Mesendoderm (in vitro differentiated cells): ENCODE measurements around the gene CNPY4.

Source experiments
- DNase-seq: peaks from one replicate; pipeline ENCODE4 v3.0.0; 2013
- H2AK5ac ChIP-seq: 2 replicates; pipeline ENCODE4 v1.6.1; 2013; ENCODE audit warnings: low read length, inconsistent platforms
- H2BK120ac ChIP-seq: 2 replicates; pipeline ENCODE4 v1.6.1; 2013; ENCODE audit warnings: low read depth, mild to moderate bottlenecking, low read length, moderate library complexity, mixed read lengths
- H2BK15ac ChIP-seq: replicated peaks from 2 replicates; pipeline ENCODE4 v1.6.1; 2013; ENCODE audit warnings: low read depth, mild to moderate bottlenecking, moderate library complexity
- H2BK5ac ChIP-seq: 2 replicates; pipeline ENCODE4 v1.6.1; 2013; ENCODE audit warnings: low read length, inconsistent platforms
- H3K18ac ChIP-seq: 2 replicates; pipeline ENCODE4 v1.6.1; 2013; ENCODE audit warnings: mild to moderate bottlenecking, low read length, mixed read lengths
- H3K23ac ChIP-seq: one replicate; pipeline ENCODE4 v1.6.1; 2013; ENCODE audit warnings: low read length
- H3K27ac ChIP-seq: 2 replicates; pipeline ENCODE4 v1.5.1; 2013; ENCODE audit warnings: low read depth, mild to moderate bottlenecking, inconsistent platforms, low read length, moderate library complexity
- H3K27me3 ChIP-seq: 2 replicates; pipeline ENCODE4 v1.6.1; 2013; ENCODE audit warnings: low read length, control low read depth, mild to moderate bottlenecking, inconsistent platforms; ENCODE audit not compliant: insufficient read depth, poor library complexity
- H3K36me3 ChIP-seq: 2 replicates; pipeline ENCODE4 v1.6.1; 2013; ENCODE audit warnings: low read length, inconsistent platforms; ENCODE audit not compliant: control insufficient read depth, insufficient read depth
- H3K4ac ChIP-seq: one replicate; pipeline ENCODE4 v1.6.1; 2013; ENCODE audit warnings: low read depth, mild to moderate bottlenecking, low read length, moderate library complexity
- H3K4me1 ChIP-seq: 2 replicates; pipeline ENCODE4 v1.6.1; 2013; ENCODE audit warnings: low read depth, low read length, inconsistent platforms; ENCODE audit not compliant: control insufficient read depth
- H3K4me2 ChIP-seq: 2 replicates; pipeline ENCODE4 v1.6.1; 2013; ENCODE audit warnings: low read length
- H3K4me3 ChIP-seq: 2 replicates; pipeline ENCODE4 v1.5.1; 2013; ENCODE audit warnings: mild to moderate bottlenecking, low read length
- H3K56ac ChIP-seq: one replicate; pipeline ENCODE4 v1.6.1; 2013; ENCODE audit warnings: low read length
- H3K79me1 ChIP-seq: 2 replicates; pipeline ENCODE4 v1.6.1; 2013; ENCODE audit warnings: low read length, inconsistent platforms
- H3K79me2 ChIP-seq: 2 replicates; pipeline ENCODE4 v1.6.1; 2013; ENCODE audit warnings: mild to moderate bottlenecking, low read length; ENCODE audit not compliant: control insufficient read depth, insufficient read depth
- H3K9ac ChIP-seq: 2 replicates; pipeline ENCODE4 v1.6.1; 2013; ENCODE audit warnings: low read length, inconsistent platforms
- H4K5ac ChIP-seq: one replicate; pipeline ENCODE4 v1.6.1; 2013; ENCODE audit warnings: low read length
- H4K8ac ChIP-seq: one replicate; pipeline ENCODE4 v1.6.1; 2013; ENCODE audit warnings: low read depth, mild to moderate bottlenecking, control low read depth, low read length, moderate library complexity
- WGBS: extraction: QIAGEN DNeasy Blood & Tissue Kit; methylation state at CpG from one replicate; pipeline ENCODE4 v1.1.7; 2013; ENCODE audit warnings: low lambda C conversion rate, missing lambda C conversion rate; ENCODE audit not compliant: insufficient coverage; ENCODE audit errors: extremely low coverage; 5-methylcytosine and 5-hydroxymethylcytosine counted together

CNPY4 gene

GRCh38 chr7:100089458-100090196, 29.8 kb upstream of the CNPY4 start:
- H2AK5ac ChIP-seq, result no peak overlapping the region
- no peaks in the 10 kb centered on the region for H3K27me3 ChIP-seq
- H3K23ac ChIP-seq, result no peak overlapping the region
- peak overlapping the region; percentile 96 for H3K9ac ChIP-seq
- peaks cover 4% of the 10 kb centered on the region for H3K79me1 ChIP-seq
- peak overlapping the region; percentile 48 for H3K27ac ChIP-seq
- no peak for DNase-seq
- H2BK120ac ChIP-seq, result no peak overlapping the region
- no peak overlapping the region for H4K8ac ChIP-seq
- H3K4me3 ChIP-seq, result peak overlapping the region; percentile 87
- peak overlapping the region; percentile 54 for H2BK5ac ChIP-seq
- peak overlapping the region; percentile 91 for H3K4me2 ChIP-seq
- H2BK15ac ChIP-seq, result no peak overlapping the region
- WGBS, result no CpG with 5 or more reads among the region's 7 CpGs
- peak overlapping the region; percentile 99 for H3K56ac ChIP-seq
- H3K4ac ChIP-seq, result no peak overlapping the region
- H4K5ac ChIP-seq, result no peak overlapping the region
- H3K18ac ChIP-seq, result no peak overlapping the region
- H3K79me2 ChIP-seq, result peaks cover 2% of the 10 kb centered on the region
- no peaks in the 10 kb centered on the region for H3K4me1 ChIP-seq
- H3K36me3 ChIP-seq, result peaks cover 10% of the 10 kb centered on the region

- no peak overlapping the region for H2BK120ac ChIP-seq
- H3K18ac ChIP-seq, result no peak overlapping the region
- no peak overlapping the region for H2BK5ac ChIP-seq
- no peak overlapping the region for H3K56ac ChIP-seq
- peaks cover 4% of the 10 kb centered on the region for H3K79me1 ChIP-seq
- peaks cover 17% of the 10 kb centered on the region for H3K36me3 ChIP-seq
- no peak overlapping the region for H3K27ac ChIP-seq
- H3K4ac ChIP-seq, result no peak overlapping the region
- no peak overlapping the region for H3K9ac ChIP-seq
- H4K5ac ChIP-seq, result no peak overlapping the region
- H3K4me2 ChIP-seq, result no peak overlapping the region
- no peak overlapping the region for H2BK15ac ChIP-seq
- H3K27me3 ChIP-seq, result no peaks in the 10 kb centered on the region
- no peak overlapping the region for H3K4me3 ChIP-seq
- WGBS, result no CpG with 5 or more reads among the region's 14 CpGs
- no peaks in the 10 kb centered on the region for H3K4me1 ChIP-seq
- H2AK5ac ChIP-seq, result no peak overlapping the region
- peaks cover 2% of the 10 kb centered on the region for H3K79me2 ChIP-seq
- no peak overlapping the region for H4K8ac ChIP-seq
- DNase-seq, result no peak
- H3K23ac ChIP-seq, result no peak overlapping the region
Measured at GRCh38 chr7:100090527-100091410, 28.7 kb upstream of the CNPY4 start.

GRCh38 chr7:100091411-100092181, 27.8 kb upstream of the CNPY4 start:
- WGBS, result no CpG with 5 or more reads among the region's 19 CpGs
- no peak overlapping the region for H4K5ac ChIP-seq
- H3K27ac ChIP-seq, result no peak overlapping the region
- no peak overlapping the region for H3K4me2 ChIP-seq
- H3K4me3 ChIP-seq, result no peak overlapping the region
- H3K4ac ChIP-seq, result no peak overlapping the region
- H4K8ac ChIP-seq, result no peak overlapping the region
- H3K9ac ChIP-seq, result no peak overlapping the region
- H3K79me1 ChIP-seq, result peaks cover 4% of the 10 kb centered on the region
- H3K56ac ChIP-seq, result no peak overlapping the region
- no peak overlapping the region for H2AK5ac ChIP-seq
- H2BK15ac ChIP-seq, result no peak overlapping the region
- no peak overlapping the region for H3K18ac ChIP-seq
- H3K36me3 ChIP-seq, result peaks cover 20% of the 10 kb centered on the region
- peaks cover 5% of the 10 kb centered on the region for H3K79me2 ChIP-seq
- peak; percentile 61 for DNase-seq
- no peak overlapping the region for H2BK120ac ChIP-seq
- H2BK5ac ChIP-seq, result no peak overlapping the region
- no peaks in the 10 kb centered on the region for H3K27me3 ChIP-seq
- no peak overlapping the region for H3K23ac ChIP-seq
- no peaks in the 10 kb centered on the region for H3K4me1 ChIP-seq

GRCh38 chr7:100093054-100093453, 26.4 kb upstream of the CNPY4 start:
- Histone ChIP-seq H4K8ac (no peak overlapping the region), H3K23ac (no peak overlapping the region), H3K4me2 (no peak overlapping the region), H3K4ac (no peak overlapping the region), H3K79me1 (peaks cover 12% of the 10 kb centered on the region), H2BK120ac (no peak overlapping the region), H2AK5ac (no peak overlapping the region), H3K56ac (no peak overlapping the region), H3K4me3 (no peak overlapping the region), H3K9ac (no peak overlapping the region), H3K27me3 (no peaks in the 10 kb centered on the region), H3K79me2 (peaks cover 15% of the 10 kb centered on the region), H2BK15ac (no peak overlapping the region), H3K4me1 (no peaks in the 10 kb centered on the region), H3K18ac (no peak overlapping the region), H3K36me3 (peaks cover 31% of the 10 kb centered on the region), H3K27ac (no peak overlapping the region), H2BK5ac (no peak overlapping the region), H4K5ac (no peak overlapping the region)
- WGBS, result no CpG with 5 or more reads among the region's 8 CpGs
- no peak for DNase-seq

- no CpG with 5 or more reads among the region's 13 CpGs for WGBS
- no peak overlapping the region for H2BK120ac ChIP-seq
- peaks cover 19% of the 10 kb centered on the region for H3K79me2 ChIP-seq
Measured at GRCh38 chr7:100093498-100093897, 25.9 kb upstream of the CNPY4 start.

More at GRCh38 chr7:100093498-100093897, 25.9 kb upstream of the CNPY4 start:
- peaks cover 35% of the 10 kb centered on the region for H3K36me3 ChIP-seq
- peaks cover 17% of the 10 kb centered on the region for H3K79me1 ChIP-seq
- no peak overlapping the region for H3K4me3 ChIP-seq
- H3K9ac ChIP-seq, result no peak overlapping the region
- no peak overlapping the region for H4K5ac ChIP-seq
- no peak overlapping the region for H2BK15ac ChIP-seq
- no peaks in the 10 kb centered on the region for H3K4me1 ChIP-seq
- H3K4ac ChIP-seq, result no peak overlapping the region
- no peak overlapping the region for H2BK5ac ChIP-seq
- H3K27me3 ChIP-seq, result no peaks in the 10 kb centered on the region
- no peak overlapping the region for H3K4me2 ChIP-seq
- no peak for DNase-seq
- no peak overlapping the region for H4K8ac ChIP-seq
- H2AK5ac ChIP-seq, result no peak overlapping the region
- H3K23ac ChIP-seq, result no peak overlapping the region
- no peak overlapping the region for H3K56ac ChIP-seq
- no peak overlapping the region for H3K27ac ChIP-seq
- no peak overlapping the region for H3K18ac ChIP-seq
